Left forelimb (tissue), 1 donor: Measurements from ENCODE around the gene GRK3.

Experiments used
- DNase-seq: peaks from one replicate; pipeline ENCODE4 v3.0.0-alpha.2; 2018; ENCODE audit warnings: low spot score

GRK3 gene

DNA sequence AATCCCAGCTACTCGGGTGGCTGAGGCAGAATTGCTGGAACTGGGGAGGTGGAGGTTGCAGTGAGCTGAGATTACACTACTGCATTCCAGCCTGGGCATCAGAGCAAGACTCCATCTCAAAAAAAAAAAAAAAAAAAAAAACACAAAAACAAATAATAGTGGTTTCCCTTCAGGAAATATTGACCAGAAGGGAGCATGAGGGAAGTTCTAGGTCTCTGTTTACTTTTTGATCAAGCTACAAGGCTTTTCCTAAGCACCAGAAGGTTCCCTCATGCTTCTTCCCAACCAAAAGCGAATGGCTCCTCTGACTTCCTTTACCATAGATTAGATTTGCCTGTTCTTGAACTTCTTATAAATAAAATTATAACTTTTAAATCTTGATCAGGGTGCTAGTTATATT lies 195.8 kb downstream of the GRK3 start:
- no peak for DNase-seq

DNA sequence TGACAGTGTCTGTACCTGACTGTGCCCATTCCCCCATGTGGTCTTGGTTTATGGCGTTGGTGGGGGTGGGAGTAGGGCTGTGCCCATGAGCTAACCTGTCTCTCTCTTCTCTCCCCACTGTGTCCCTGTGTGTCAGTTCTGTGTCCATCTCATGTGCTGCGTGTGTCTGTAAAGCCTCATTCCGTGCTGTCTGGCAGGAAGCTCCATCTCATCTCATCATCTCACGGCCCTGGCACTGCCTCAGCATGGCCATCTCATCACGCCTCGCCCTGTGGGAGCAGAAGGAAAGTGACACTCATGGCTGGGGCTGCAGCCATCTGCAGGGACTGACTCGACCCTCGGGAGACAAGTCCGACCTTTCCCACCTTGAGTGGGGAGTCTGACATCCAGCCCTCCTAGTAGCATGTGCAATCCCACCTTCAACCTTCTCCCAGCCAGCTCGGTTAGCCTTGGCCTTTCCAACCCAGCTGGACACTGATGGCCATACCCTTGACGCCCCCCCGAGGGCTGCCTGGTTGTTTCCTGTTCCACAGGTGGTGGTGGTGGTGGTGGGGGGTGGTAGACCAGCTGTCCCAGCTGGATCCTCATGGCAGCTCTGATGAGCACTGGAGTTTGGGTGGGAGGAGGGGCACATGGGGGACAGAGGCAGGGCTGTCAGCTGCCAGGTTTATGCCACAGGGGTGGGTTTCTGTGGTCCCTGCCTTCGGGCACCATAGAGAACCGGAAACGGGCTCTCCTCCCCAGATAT lies 196.5 kb downstream of the GRK3 start:
- no peak for DNase-seq

GRCh38 chr22:25762147-25762546 lies 197.7 kb downstream of the GRK3 start:
- DNase-seq: no peak

GRCh38 chr22:25763239-25763777 lies 198.8 kb downstream of the GRK3 start:
- DNase-seq: no peak

GRCh38 chr22:25764270-25765015 lies 200.0 kb downstream of the GRK3 start:
- no peak for DNase-seq

DNA sequence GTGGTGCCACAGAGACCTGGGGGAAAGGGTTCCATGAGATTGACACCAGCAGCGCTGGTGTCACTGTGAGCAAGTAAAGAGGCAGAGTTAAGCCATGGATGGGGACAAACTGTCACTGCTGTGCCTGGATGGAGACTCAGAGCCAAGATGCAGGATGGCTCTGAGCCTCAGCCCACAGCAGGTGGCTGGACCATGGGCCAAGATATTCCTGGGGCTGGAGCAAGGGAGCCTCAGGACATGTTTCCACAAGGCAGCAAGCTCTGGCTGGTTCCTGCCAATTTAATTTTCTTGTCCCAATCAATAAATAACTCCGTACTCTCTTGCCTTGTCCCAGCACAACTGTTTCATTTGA lies 200.5 kb downstream of the GRK3 start:
- no peak for DNase-seq

DNA sequence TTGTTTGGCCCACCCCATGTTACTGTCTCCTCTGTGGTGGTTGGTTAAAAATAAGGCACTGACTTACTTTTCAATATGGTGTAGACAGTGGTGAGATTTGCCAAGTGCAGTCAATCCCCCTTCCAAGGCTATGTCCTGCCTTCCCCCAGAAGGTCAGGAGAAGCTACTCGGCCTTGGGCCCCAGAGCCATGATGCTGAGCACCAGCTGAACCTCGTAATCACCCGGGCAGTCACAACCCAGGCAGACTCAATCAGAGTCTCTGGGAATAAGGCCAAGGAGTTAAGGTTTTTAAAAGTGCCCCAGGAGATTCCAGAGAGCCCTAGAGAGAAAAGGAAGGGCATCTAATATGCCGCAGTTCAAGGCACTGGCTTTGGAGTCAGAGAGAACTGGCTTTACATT lies 201.3 kb downstream of the GRK3 start:
- DNase-seq: no peak

- no peak for DNase-seq
Measured at GRCh38 chr22:25766418-25766817, 201.9 kb downstream of the GRK3 start.

DNA sequence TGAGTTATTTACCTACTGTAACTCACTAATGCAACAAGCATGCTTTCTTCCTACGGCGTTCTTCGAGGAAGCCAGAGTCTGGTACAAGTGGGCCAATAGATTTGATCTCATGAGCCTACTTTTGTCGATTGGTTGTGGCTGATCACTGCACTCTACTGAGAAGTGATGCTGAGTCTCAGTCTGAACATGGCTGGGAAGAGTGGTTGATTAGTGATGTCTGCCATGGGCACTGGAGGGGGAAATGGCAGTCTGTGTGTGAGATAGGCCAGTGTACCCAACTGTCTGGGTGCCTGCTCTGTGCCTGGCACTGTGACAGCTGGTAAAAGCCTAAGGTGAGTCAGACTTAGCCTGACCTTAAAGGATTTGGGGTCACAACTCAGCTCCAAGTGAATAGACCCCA lies 205.9 kb downstream of the GRK3 start:
- no peak for DNase-seq

- no peak for DNase-seq
Measured at GRCh38 chr22:25772288-25772687, 207.8 kb downstream of the GRK3 start.

DNA sequence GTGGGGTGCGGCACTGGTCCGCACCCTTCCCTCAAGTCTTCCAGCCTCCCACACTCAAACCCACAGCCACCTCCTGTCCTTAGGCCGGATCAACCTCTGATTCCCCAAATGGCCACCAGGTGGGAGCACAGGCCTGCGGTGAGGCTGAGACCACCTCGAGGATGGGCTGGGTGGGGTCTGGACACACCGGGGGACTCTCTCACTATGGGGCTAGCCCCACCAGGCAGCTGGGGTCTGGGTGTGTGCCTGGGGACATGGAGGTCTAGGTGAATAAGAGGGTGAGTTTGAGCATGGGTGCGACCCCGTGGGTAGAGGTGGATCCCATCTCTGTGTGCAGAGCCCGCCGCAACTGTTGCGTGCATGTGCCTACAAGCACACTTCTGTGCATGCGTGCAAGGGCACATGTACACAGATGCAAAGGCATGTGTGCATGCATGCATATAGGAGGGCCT lies 210.1 kb downstream of the GRK3 start:
- no peak for DNase-seq

GRCh38 chr22:25775531-25775930 lies 211.1 kb downstream of the GRK3 start:
- no peak for DNase-seq

GRCh38 chr22:25777411-25777810 lies 212.9 kb downstream of the GRK3 start:
- DNase-seq: no peak

DNA sequence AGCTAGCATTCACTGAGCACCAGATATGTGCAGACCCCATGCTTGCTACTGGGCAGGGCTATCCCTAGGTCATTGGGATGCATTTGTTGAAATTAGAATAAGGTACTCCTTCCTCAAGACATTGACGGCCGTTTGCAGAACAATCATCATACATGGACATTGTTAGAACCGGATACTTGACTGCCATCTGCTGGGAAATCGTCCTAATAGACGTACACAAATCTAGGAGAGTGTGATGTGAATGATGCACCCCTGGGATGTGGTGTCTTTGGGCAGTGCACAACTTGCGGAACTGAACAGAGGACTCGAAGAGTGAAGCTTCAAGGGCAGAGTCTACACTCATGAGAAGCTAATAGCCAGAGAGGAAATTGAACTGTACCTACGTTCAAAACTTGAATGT lies 213.4 kb downstream of the GRK3 start:
- no peak for DNase-seq
